ENCODE data around the gene CLPTM1L. TPM values are rescaled to one million over a fixed set of nuclear protein-coding genes. Genes with fewer than 3 reads are reported as not detected.
"Not testable (repeated sequence)": the region's sequence is repeated elsewhere in the genome, so short reads cannot be mapped to it uniquely, and the experiment has no call there.

Gene CLPTM1L
- total and polyA plus RNA-seq, 2 experiments from 2014 or later: 129 to 130 TPM

DNA sequence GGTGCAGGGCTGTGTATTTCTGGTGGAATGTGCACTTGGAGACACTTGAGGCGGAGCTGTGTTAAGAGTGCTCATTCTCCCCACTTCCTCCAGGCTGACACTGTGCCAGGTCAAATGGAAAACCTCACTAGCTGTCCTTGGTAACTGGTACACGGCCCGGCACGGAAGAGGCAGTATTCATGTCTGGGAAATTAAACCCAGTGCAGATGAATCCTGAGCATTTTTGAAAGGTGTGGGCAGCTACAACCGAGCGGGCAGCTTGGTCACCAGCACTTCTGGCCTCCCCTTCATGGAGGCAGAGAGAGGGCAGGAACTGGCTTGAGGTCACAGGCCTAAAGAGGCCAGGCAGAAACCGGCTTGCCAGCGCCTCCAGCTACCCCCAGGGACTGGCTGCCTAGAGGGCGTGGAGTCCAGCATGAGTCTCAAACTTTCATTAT, 1.6 kb downstream of the CLPTM1L start:
- Histone ChIP-seq H3K79me2 (peaks cover 37% of the 10 kb centered on the region), H3K9me3 (ENCODE audit: low read depth) (no peaks in the 10 kb centered on the region), H3K9me2 (replicated peaks; ENCODE audit: insufficient read depth) (no peaks in the 10 kb centered on the region), H3K4me2 (peak overlapping the region; percentile 91), H4K20me1 (ENCODE audit: insufficient read depth, poor library complexity, severe bottlenecking) (no peaks in the 10 kb centered on the region), H3K36me3 (replicated peaks; ENCODE audit: insufficient read depth, low read depth) (no peaks in the 10 kb centered on the region), H2AFZ (no peak overlapping the region), H3K4me1 (ENCODE audit: insufficient read depth) (peaks cover 15% of the 10 kb centered on the region), H3K27ac (no peak overlapping the region), H3K4me3 (no peak overlapping the region), H3K27me3 (no peaks in the 10 kb centered on the region)
- TF ChIP-seq EZH2phosphoT487 (IDR thresholded peaks at IDR 0.05; ENCODE audit: low read depth, severe bottlenecking, unreplicated experiment) (no peak), EZH2 (IDR thresholded peaks at IDR 0.05; ENCODE audit: borderline replicate concordance) (no peak)
- TF ChIP-seq, protein P1, sequence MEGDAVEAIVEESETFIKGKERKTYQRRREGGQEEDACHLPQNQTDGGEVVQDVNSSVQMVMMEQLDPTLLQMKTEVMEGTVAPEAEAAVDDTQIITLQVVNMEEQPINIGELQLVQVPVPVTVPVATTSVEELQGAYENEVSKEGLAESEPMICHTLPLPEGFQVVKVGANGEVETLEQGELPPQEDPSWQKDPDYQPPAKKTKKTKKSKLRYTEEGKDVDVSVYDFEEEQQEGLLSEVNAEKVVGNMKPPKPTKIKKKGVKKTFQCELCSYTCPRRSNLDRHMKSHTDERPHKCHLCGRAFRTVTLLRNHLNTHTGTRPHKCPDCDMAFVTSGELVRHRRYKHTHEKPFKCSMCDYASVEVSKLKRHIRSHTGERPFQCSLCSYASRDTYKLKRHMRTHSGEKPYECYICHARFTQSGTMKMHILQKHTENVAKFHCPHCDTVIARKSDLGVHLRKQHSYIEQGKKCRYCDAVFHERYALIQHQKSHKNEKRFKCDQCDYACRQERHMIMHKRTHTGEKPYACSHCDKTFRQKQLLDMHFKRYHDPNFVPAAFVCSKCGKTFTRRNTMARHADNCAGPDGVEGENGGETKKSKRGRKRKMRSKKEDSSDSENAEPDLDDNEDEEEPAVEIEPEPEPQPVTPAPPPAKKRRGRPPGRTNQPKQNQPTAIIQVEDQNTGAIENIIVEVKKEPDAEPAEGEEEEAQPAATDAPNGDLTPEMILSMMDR (IDR thresholded peaks at IDR 0.05; ENCODE audit: poor library complexity): no peak
- 92% methylated on average over 9 of the region's 9 CpGs for WGBS (ENCODE audit: low lambda C conversion rate, missing lambda C conversion rate)
- no peak for DNase-seq (ENCODE audit: low spot score)

DNA sequence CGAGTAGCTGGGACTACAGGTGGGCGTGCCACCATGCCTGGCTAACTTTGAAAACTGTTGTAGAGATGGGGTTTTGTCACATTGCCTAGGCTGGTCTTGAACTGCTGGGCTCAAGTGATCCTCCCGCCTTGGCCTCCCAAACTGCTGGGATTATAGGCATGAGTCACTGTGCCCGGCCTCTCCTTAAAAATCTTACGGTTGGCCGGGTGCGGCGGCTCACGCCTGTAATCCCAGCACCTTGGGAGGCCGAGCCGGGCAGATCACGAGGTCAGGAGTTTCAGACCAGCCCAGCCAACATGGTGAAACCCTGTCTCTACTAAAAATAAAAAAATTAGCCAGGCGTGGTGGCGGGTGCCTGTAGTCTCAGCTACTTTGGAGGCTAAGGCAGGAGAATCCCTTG, 2.2 kb downstream of the CLPTM1L start:
- not testable (repeated sequence) for H3K27me3 ChIP-seq; H3K9me2 ChIP-seq (replicated peaks; ENCODE audit: insufficient read depth); H2AFZ ChIP-seq; H3K4me2 ChIP-seq; H3K9me3 ChIP-seq (ENCODE audit: low read depth); H3K27ac ChIP-seq; DNase-seq (ENCODE audit: low spot score); H3K4me3 ChIP-seq; H3K36me3 ChIP-seq (replicated peaks; ENCODE audit: insufficient read depth, low read depth); H4K20me1 ChIP-seq (ENCODE audit: insufficient read depth, poor library complexity, severe bottlenecking)
- 92% methylated on average over 14 of the region's 14 CpGs for WGBS (ENCODE audit: low lambda C conversion rate, missing lambda C conversion rate)
- peaks cover 15% of the 10 kb centered on the region for H3K4me1 ChIP-seq (ENCODE audit: insufficient read depth)
- peaks cover 37% of the 10 kb centered on the region for H3K79me2 ChIP-seq

DNA sequence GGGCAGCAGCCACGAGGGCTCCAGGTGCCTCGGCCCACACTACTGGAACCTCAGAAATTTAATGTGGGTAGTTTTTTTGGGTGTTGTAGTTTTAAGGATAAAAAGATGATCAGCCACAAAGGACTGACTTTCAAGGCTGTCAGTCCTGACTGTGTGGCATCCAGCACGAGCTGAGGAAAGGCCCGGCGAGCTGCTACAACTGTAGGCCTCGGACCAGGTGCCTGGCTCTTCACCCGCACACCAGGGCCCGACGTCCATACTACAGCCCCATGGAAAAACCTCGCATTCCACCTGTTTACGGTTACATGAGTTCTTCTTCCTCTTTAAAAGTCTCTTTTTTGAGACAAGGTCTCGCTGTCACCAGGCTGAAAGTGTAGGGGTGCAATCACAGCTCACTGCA, 2.6 kb downstream of the CLPTM1L start:
- peaks cover 37% of the 10 kb centered on the region for H3K79me2 ChIP-seq
- H3K36me3 ChIP-seq (replicated peaks; ENCODE audit: insufficient read depth, low read depth): no peaks in the 10 kb centered on the region
- no peaks in the 10 kb centered on the region for H4K20me1 ChIP-seq (ENCODE audit: insufficient read depth, poor library complexity, severe bottlenecking)
- H3K9me2 ChIP-seq (replicated peaks; ENCODE audit: insufficient read depth): no peaks in the 10 kb centered on the region
- no peaks in the 10 kb centered on the region for H3K27me3 ChIP-seq
- no peak overlapping the region for H2AFZ ChIP-seq
- H3K4me2 ChIP-seq: no peak overlapping the region
- H3K9me3 ChIP-seq (ENCODE audit: low read depth): no peaks in the 10 kb centered on the region
- peaks cover 15% of the 10 kb centered on the region for H3K4me1 ChIP-seq (ENCODE audit: insufficient read depth)
- no peak for TF ChIP-seq EZH2phosphoT487 (IDR thresholded peaks at IDR 0.05; ENCODE audit: low read depth, severe bottlenecking, unreplicated experiment)
- TF ChIP-seq, protein P1 (IDR thresholded peaks at IDR 0.05; ENCODE audit: poor library complexity): no peak
- no peak for TF ChIP-seq EZH2 (IDR thresholded peaks at IDR 0.05; ENCODE audit: borderline replicate concordance)
- DNase-seq (ENCODE audit: low spot score): no peak
- WGBS (ENCODE audit: low lambda C conversion rate, missing lambda C conversion rate): 97% methylated on average over 12 of the region's 12 CpGs
- no peak overlapping the region for H3K27ac ChIP-seq
- H3K4me3 ChIP-seq: no peak overlapping the region

DNA sequence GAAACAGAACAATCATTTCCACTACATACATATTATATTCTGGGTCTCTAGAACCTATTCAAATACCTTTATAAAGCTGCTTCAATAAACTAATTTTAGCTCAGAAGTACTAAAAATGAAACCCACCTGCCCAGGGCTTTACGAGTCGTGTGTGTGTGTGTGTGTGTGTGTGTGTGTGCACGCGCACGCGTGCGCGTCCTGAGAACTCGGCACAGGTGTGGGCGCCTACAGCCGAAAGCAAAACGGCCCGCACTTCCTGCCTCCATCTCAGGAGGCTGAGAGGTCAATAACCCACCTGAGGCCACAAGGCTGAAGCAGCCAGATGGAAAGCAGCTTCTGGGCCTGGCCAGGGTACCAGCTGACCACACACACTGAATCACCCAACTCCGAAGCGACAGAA, 3.0 kb downstream of the CLPTM1L start:
- DNase-seq (ENCODE audit: low spot score): no peak
- no peak for TF ChIP-seq EZH2phosphoT487 (IDR thresholded peaks at IDR 0.05; ENCODE audit: low read depth, severe bottlenecking, unreplicated experiment)
- TF ChIP-seq, protein P1 (IDR thresholded peaks at IDR 0.05; ENCODE audit: poor library complexity): no peak
- TF ChIP-seq EZH2 (IDR thresholded peaks at IDR 0.05; ENCODE audit: borderline replicate concordance): no peak
- H3K27ac ChIP-seq: no peak overlapping the region
- H3K27me3 ChIP-seq: no peaks in the 10 kb centered on the region
- H3K79me2 ChIP-seq: peaks cover 37% of the 10 kb centered on the region
- H3K4me3 ChIP-seq: no peak overlapping the region
- H3K4me1 ChIP-seq (ENCODE audit: insufficient read depth): peaks cover 15% of the 10 kb centered on the region
- no peak overlapping the region for H3K4me2 ChIP-seq
- 96% methylated on average over 15 of the region's 15 CpGs for WGBS (ENCODE audit: low lambda C conversion rate, missing lambda C conversion rate)
- no peak overlapping the region for H2AFZ ChIP-seq
- no peaks in the 10 kb centered on the region for H3K36me3 ChIP-seq (replicated peaks; ENCODE audit: insufficient read depth, low read depth)
- no peaks in the 10 kb centered on the region for H4K20me1 ChIP-seq (ENCODE audit: insufficient read depth, poor library complexity, severe bottlenecking)
- no peaks in the 10 kb centered on the region for H3K9me2 ChIP-seq (replicated peaks; ENCODE audit: insufficient read depth)
- H3K9me3 ChIP-seq (ENCODE audit: low read depth): no peaks in the 10 kb centered on the region

DNA sequence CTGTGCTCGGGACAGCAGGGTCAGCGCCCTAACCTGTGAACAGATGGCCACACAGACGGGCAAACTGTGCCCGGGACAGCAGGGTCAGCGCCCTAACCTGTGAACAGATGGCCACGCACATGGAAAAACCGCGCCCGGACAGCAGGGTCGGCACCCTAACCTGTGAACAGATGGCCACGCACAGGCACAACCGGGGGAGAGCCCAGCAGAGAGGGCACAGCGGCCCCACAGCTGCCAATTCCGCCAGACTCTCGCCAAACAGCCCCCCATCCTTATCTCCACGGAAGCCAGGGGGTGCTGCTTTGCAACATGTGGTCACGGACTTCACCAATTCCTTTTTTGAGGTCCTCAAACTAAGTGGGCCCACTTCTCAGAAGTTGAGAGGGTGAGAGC, 5.1 kb downstream of the CLPTM1L start:
- not testable (repeated sequence) for DNase-seq (ENCODE audit: low spot score)

DNA sequence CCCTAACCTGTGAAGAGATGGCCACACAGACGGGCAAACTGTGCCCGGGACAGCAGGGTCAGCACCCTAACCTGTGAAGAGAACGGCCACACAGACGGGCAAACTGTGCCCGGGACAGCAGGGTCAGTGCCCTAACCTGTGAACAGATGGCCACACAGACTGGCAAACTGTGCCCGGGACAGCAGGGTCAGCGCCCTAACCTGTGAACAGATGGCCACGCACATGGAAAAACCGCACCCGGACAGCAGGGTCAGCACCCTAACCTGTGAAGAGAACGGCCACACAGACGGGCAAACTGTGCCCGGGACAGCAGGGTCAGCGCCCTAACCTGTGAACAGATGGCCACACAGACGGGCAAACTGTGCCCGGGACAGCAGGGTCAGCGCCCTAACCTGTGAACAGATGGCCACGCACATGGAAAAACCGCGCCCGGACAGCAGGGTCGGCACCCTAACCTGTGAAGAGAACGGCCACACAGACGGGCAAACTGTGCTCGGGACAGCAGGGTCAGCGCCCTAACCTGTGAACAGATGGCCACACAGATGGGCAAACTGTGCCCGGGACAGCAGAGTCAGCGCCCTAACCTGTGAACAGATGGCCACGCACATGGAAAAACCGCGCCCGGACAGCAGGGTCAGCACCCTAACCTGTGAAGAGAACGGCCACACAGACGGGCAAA, 5.6 kb downstream of the CLPTM1L start:
- peaks cover 25% of the 10 kb centered on the region for H3K79me2 ChIP-seq
- H4K20me1 ChIP-seq (ENCODE audit: insufficient read depth, poor library complexity, severe bottlenecking); H3K4me2 ChIP-seq; H2AFZ ChIP-seq; H3K9me2 ChIP-seq (replicated peaks; ENCODE audit: insufficient read depth); H3K27me3 ChIP-seq; H3K9me3 ChIP-seq (ENCODE audit: low read depth); H3K36me3 ChIP-seq (replicated peaks; ENCODE audit: insufficient read depth, low read depth); H3K27ac ChIP-seq; DNase-seq (ENCODE audit: low spot score); H3K4me1 ChIP-seq (ENCODE audit: insufficient read depth); H3K4me3 ChIP-seq: not testable (repeated sequence)
- 96% methylated on average over 12 of the region's 34 CpGs for WGBS (ENCODE audit: low lambda C conversion rate, missing lambda C conversion rate)

More for the DNA sequence above, 5.1 kb downstream of the CLPTM1L start:
- 91% methylated on average over 12 of the region's 17 CpGs for WGBS (ENCODE audit: low lambda C conversion rate, missing lambda C conversion rate)
- not testable (repeated sequence) for H3K4me1 ChIP-seq (ENCODE audit: insufficient read depth); H4K20me1 ChIP-seq (ENCODE audit: insufficient read depth, poor library complexity, severe bottlenecking); H3K4me2 ChIP-seq; H3K9me2 ChIP-seq (replicated peaks; ENCODE audit: insufficient read depth); H3K36me3 ChIP-seq (replicated peaks; ENCODE audit: insufficient read depth, low read depth); H3K4me3 ChIP-seq; H3K27ac ChIP-seq; H3K27me3 ChIP-seq; H3K9me3 ChIP-seq (ENCODE audit: low read depth); H2AFZ ChIP-seq
- H3K79me2 ChIP-seq: peaks cover 29% of the 10 kb centered on the region
